Activated CD8-positive, alpha-beta memory T cell treated with anti-CD3 and anti-CD28 coated beads for 24 hours (primary cell): Measurements from ENCODE around the gene NAA80.
A peak's percentile ranks its signal among the peaks of the same experiment; 100 is the strongest.
"Not testable (repeated sequence)": the region's sequence is repeated elsewhere in the genome, so short reads cannot be mapped to it uniquely, and the experiment has no call there.

Source experiments
- DNase-seq: peaks from one replicate; pipeline ENCODE4 v3.0.0-alpha.2; 2020

NAA80 gene

GRCh38 chr3:50288387-50289007, 10.7 kb downstream of the NAA80 start:
- no peak for DNase-seq

DNA sequence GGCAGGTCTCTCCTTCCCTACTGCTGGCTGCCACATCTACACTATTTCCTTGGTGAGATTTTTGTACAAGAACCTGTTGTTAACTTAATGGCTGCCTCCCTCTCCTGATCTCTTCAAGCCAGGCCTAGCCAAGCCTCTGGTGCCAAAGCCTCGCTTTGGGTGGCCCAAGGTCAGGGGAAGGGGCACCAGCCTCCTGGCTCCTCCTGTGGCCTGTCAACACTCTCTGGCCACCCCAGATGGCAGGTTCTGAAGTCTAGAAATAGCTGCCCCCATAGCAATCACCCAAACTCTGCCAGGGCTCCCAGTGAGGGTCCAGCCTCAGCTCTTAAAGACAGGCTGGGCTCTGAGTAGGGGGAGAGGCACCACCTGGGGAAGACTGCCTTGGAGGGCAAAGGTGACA, 11.9 kb downstream of the NAA80 start:
- DNase-seq, result no peak

DNA sequence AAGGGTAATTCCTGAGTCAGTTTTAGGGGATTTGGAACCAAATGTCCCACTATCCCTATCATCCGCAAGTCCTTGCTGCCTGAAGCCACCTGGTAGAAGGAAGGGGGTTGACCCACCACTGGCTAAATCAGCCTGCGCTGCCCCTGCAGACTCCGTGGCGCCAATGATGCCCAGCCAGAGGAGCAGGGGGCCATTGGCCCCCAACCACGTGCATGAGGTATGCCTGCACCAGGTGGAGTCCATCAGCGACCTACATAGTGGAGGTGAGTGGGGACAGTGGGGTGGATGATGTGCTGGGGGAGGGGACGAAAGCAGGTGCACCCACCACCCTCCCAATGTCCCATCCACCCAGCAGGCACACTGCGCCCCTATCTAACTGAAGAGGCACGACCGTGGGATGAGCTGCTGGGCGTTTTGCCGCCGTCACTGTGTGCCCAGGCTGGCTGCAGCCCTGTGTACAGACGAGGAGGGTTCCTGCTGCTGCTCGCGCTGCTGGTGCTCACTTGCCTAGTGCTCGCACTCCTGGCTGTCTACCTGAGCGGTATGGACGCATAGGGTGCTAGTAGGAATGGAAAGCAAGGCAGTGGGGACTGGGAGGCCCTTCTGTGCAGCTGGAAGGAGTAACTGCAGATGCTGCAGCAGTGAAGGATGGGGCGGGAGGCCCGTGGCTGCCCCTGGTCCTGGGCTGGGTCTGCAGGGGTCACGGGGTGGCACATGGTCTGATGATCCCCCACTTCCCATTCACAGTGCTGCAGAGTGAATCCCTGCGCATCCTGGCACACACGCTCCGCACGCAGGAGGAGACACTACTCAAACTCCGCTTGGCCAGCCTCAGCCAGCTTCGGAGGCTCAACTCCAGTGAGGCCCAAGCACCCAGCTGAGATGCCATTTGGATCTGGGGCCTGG, 12.6 kb downstream of the NAA80 start:
- DNase-seq, result no peak

DNA sequence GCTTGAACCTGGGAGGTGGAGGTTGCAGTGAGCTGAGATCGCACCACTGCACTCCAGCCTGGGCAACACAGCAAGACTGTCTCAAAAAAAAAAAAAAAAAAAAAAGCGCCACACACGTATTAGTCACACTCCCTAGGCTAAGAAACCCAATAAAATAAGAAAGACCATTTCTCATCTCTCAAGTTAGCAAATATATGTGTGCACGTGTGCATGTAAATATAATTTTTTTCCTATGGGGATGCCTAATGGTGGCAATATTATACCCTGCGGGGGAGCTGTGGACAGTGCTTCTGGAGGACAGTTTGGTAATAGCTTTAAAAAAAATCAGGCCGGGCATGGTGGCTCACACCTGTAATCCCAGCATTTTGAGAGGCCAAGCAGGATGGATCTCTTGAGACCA, 15.1 kb downstream of the NAA80 start:
- DNase-seq, result not testable (repeated sequence)

DNA sequence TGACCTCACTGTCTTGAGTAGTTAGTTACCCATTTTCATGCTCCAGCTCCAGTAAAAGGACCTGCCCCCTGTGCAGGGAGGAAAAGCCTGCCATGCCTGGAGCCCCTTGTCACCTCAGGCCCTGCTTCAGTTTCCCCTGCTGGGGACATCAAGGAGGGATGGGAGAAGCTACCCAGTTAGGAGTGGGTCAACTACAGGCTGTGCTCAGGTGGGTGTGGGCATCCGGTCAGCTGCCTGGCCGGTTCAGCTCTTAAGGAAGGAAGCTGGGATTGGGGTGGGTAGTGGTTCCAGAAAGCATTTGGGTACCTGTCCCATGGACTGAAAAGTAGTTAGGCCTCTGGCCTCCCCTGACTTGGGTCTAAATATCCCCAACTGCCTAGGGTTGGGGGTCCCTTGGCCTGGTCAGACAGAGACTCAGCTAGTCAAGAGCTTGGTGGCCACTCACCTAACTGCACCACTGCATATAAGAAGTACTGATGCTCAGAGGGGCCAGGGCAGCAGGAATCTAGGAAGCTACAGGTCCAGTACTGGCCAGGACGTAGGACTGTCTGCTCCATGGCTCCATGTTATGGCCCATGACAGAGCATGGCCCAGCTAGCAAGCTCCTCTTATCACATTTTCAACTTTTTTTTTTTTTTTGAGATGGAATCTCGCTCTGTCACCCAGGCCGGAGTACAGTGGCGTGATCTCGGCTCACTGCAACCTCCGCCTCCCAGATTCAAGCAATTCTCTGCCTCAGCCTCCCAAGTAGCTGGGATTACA, 19.8 kb downstream of the NAA80 start:
- no peak for DNase-seq

DNA sequence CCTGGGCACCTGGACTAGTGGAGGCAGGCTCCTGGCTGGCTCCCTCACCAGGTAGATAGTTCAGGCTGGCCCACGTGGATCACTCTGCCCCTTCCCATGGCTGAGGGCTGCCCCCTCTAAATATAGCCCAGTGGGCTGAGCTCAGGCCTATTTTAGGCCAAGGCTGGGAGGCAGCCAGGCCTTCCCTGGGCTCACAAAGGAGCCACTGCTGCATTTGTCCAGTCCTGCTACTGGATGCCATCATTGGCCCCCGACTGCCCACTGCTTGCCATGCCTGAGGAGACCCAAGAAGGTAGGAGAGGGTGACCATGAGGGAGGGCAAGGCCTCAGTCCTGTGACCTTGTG, 20.4 kb downstream of the NAA80 start, which contains the start of gene LSMEM2:
Gene LSMEM2 (plus strand): TSS at position 208 of the 345 bp plus-strand sequence. CDS start 27 bp downstream, at position 235.
- DNase-seq, result no peak

DNA sequence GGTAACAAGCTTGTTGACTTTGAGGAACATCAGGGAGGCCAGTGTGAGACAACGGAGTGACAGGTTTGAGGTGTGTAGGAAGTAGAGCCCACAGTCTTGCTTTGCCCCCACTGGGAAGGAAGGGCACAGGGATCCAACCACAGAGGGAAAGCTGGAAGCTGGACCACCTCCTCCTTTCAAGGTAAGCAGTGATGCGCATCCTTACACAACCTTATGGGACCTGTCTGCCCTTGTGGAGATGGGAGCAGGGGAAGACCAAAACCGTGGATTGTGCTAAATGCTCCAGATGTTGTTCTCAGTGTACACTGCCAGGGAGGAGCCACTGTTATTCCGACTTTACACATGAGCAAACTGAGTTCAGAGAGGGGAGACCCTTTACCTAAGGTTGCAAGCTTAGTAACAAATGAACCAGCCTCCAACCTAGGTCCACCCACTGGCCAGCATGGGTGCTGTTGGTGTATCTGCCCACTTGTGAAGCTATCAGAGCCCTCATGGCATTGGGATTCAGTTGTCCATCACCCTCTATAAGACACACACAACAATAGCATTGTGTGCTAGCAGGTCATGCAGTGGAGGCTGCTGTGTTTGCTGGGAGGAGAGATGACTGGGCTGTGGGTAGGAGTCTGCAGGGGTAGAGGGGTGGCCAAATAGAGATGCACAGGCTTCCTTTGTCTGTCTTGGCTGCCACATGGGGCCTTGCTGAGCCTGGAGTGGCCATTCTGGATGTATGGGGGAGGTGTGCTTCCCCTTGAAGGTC, 20.9 kb downstream of the NAA80 start:
- no peak for DNase-seq

GRCh38 chr3:50276762-50277101, 22.5 kb downstream of the NAA80 start:
- no peak for DNase-seq

- no peak for DNase-seq
Observed at GRCh38 chr3:50275996-50276761, 23.0 kb downstream of the NAA80 start.

- no peak for DNase-seq
Observed at GRCh38 chr3:50275141-50275995, 23.8 kb downstream of the NAA80 start.

- DNase-seq, result peak; percentile 84
Observed at GRCh38 chr3:50274371-50275104, 24.7 kb downstream of the NAA80 start.

GRCh38 chr3:50273689-50274065, 25.5 kb downstream of the NAA80 start:
- no peak for DNase-seq

- peak; percentile 99 for DNase-seq
Observed at GRCh38 chr3:50272911-50273688, 26.1 kb downstream of the NAA80 start.

DNA sequence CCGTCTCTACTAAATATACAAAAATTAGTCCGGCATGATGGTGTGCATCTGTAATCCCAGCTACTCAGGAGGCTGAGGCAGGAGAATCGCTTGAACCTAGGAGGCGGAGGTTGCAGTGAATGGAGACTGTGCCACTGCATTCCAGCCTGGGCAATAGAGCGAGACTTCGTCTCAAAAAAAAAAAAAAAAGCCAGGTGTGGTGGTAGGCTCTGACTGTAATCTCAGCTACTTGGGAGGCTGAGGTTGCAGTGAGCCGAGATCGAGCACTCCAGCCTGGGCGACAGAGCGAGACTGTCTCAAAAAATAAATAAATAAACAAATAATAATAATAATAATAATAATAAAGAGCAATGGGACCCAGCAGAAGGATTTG, 26.7 kb downstream of the NAA80 start:
- not testable (repeated sequence) for DNase-seq

- DNase-seq, result no peak
Observed at GRCh38 chr3:50271314-50271936, 27.8 kb downstream of the NAA80 start.

DNA sequence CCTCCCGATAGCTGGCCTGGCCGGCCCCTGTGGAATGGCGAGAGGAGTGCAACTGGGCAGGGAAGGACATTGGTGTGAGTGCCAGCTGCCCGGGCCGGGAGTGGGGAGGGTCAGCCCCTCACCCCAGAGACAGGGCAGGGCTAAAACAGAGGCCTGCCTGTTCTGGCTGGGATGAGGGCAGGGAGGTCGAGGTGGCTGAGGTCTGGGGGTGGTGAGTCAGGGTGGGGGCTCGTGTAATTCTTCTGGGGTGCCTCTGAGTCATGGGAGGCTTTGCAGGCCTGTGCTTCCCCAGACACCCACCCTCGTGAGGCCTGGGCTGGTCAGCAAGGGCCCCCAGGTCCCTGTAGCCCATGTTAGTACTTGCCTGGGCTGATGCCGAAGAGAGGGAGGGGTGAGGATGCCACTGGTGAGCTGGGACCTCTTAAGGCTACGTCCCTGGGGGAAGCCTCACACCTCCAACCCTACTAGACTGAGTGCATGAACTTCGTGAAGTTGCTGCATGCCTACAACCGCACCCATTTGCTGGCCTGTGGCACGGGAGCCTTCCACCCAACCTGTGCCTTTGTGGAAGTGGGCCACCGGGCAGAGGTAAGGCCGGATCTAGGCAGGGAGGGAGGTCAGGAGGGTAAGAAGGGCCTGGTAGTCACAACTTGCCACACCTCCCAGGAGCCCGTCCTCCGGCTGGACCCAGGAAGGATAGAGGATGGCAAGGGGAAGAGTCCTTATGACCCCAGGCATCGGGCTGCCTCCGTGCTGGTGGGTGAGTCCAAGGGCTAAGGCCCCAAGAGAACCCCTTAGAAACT, 28.6 kb downstream of the NAA80 start:
- no peak for DNase-seq

DNA sequence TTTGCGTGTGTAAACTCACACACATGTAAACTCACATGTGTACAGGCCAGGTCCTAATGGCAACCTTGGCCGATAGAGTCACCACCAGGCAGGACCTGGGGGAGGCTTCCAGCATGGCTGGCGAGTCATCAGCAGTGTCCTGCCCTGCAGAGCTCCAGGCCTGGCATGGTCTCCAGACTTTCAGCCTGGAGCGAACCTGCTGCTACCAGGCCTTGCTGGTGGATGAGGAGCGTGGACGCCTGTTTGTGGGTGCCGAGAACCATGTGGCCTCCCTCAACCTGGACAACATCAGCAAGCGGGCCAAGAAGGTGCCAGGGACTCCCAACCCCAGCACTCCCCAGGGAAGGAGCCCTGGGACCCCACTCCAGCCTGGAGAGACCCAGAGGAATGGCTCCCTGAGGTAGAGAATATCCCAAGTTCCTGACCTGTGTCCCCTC, 29.2 kb downstream of the NAA80 start:
- no peak for DNase-seq

DNA sequence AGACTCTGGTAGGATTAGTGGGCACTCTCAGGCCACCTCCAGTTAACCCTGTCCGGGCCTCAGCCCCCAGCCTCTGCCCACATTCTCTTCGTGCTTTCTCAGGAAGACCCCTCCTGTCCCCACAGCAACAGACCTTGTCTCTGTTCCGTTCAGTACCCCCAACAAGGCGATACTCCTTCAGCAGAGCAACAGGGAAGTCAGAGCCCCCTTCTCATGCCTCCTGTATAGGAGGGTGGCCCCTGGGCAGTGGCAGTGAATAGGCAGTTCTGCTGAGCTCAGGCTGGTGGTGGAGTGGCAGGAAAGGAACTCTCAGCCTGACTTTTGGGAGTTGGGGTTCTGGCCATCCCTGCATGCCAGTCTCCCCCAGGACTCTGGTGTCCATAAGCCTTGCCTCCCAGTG, 29.7 kb downstream of the NAA80 start:
- DNase-seq, result no peak
